ENCODE measurements around the gene SLC15A1.
"Not testable (repeated sequence)": the region's sequence is repeated elsewhere in the genome, so short reads cannot be mapped to it uniquely, and the experiment has no call there.

Gene SLC15A1

GRCh38 chr13:98781045-98781444, 28.6 kb upstream of the SLC15A1 start:
- no peak for DNase-seq

- no peak for DNase-seq
These were observed 28.0 kb upstream of the SLC15A1 start for GRCh38 chr13:98780451-98780850.

GRCh38 chr13:98779695-98780094, 27.2 kb upstream of the SLC15A1 start:
- DNase-seq, result no peak

GRCh38 chr13:98778749-98779148, 26.3 kb upstream of the SLC15A1 start:
- no peak for DNase-seq

GRCh38 chr13:98776644-98777043, 24.2 kb upstream of the SLC15A1 start:
- no peak for DNase-seq

GRCh38 chr13:98775844-98776598, 23.5 kb upstream of the SLC15A1 start:
- no peak for DNase-seq

- no peak for DNase-seq
These were observed 22.9 kb upstream of the SLC15A1 start for GRCh38 chr13:98775386-98775785.

GRCh38 chr13:98774776-98775175, 22.3 kb upstream of the SLC15A1 start:
- DNase-seq, result no peak

GRCh38 chr13:98773921-98774320, 21.4 kb upstream of the SLC15A1 start:
- no peak for DNase-seq

GRCh38 chr13:98772794-98773452, 20.5 kb upstream of the SLC15A1 start:
- no peak for DNase-seq

- no peak for DNase-seq
These were observed 19.6 kb upstream of the SLC15A1 start for GRCh38 chr13:98771838-98772611.

GRCh38 chr13:98769736-98770135, 17.3 kb upstream of the SLC15A1 start:
- no peak for DNase-seq

GRCh38 chr13:98768522-98768921, 16.1 kb upstream of the SLC15A1 start:
- DNase-seq, result no peak

- DNase-seq, result no peak
These were observed 14.2 kb upstream of the SLC15A1 start for GRCh38 chr13:98766697-98767096.

GRCh38 chr13:98765996-98766519, 13.6 kb upstream of the SLC15A1 start:
- DNase-seq, result no peak

- no peak for DNase-seq
These were observed 9.6 kb upstream of the SLC15A1 start for GRCh38 chr13:98761986-98762616.

- no peak for DNase-seq
These were observed 8.9 kb upstream of the SLC15A1 start for GRCh38 chr13:98761126-98761985.

GRCh38 chr13:98755729-98756128, 3.3 kb upstream of the SLC15A1 start:
- DNase-seq, result no peak

- DNase-seq, result no peak
These were observed 2.6 kb upstream of the SLC15A1 start for GRCh38 chr13:98755116-98755515.

- not testable (repeated sequence) for DNase-seq
These were observed 2.0 kb upstream of the SLC15A1 start for GRCh38 chr13:98754468-98754867.

- DNase-seq, result no peak
These were observed 508 bp downstream of the SLC15A1 start for GRCh38 chr13:98751861-98752466.

GRCh38 chr13:98751367-98751782, 1.1 kb downstream of the SLC15A1 start:
- DNase-seq, result no peak

Measured in NCI-H446 (cell line).